Naive thymus-derived CD8-positive, alpha-beta T cell (primary cell): Measurements from ENCODE around the gene STAT3. TPM values are rescaled to one million over a fixed set of nuclear protein-coding genes. Genes with fewer than 3 reads are reported as not detected.
A peak's percentile ranks its signal among the peaks of the same experiment; 100 is the strongest.
"Not testable (repeated sequence)": the region's sequence is repeated elsewhere in the genome, so short reads cannot be mapped to it uniquely, and the experiment has no call there.

Experiments
- ATAC-seq, 2 donors: fragments of 150-1000 bp; cut with Tn5 transposase in 1 of 2; sonication (Bioruptor Pico), chemical (Tn5 transposase) in 1 of 2; 1 replicate in 1 of 2; 2 replicates in 1 of 2; pipeline ENCODE4 v1.10.0; 2021; ENCODE audit warnings: mild to moderate bottlenecking in 2 of 2, moderate library complexity in 2 of 2
- POLR2A ChIA-PET: fragments of 350-600 bp; sonication (Branson Sonifier 250); formaldehyde crosslinking; loops from one replicate; lab custom pipeline; 2021; ENCODE audit warnings: antibody characterized with exemption; lab: Charles Lee
- DNase-seq, 10 donors: peaks; one replicate each; pipeline versions ENCODE4 v3.0.0 to v3.0.0-alpha.2; 2020 to 2022
- H3K27ac Mint-ChIP-seq, 10 donors: one replicate each; pipeline ENCODE4 v1.8.0; 2020 to 2022; ENCODE audit warnings: mild to moderate bottlenecking in 10 of 10, mixed read lengths in 10 of 10, moderate library complexity in 4 of 10, inconsistent platforms in 1 of 10
- H3K27me3 Mint-ChIP-seq, 5 donors: one replicate each; pipeline ENCODE4 v1.8.0; 2021 to 2022; ENCODE audit warnings: mixed read lengths in 5 of 5
- H3K36me3 Mint-ChIP-seq, 3 donors: one replicate each; pipeline ENCODE4 v1.8.0; 2020 to 2022; ENCODE audit warnings: mixed read lengths in 3 of 3, mild to moderate bottlenecking in 2 of 3, inconsistent platforms in 1 of 3
- H3K4me1 Mint-ChIP-seq, 4 donors: one replicate each; pipeline ENCODE4 v1.8.0; 2021 to 2022; ENCODE audit warnings: mixed read lengths in 4 of 4
- H3K4me3 Mint-ChIP-seq, 10 donors: one replicate each; pipeline ENCODE4 v1.8.0; 2020 to 2022; ENCODE audit warnings: mild to moderate bottlenecking in 10 of 10, mixed read lengths in 10 of 10, moderate library complexity in 6 of 10, inconsistent platforms in 1 of 10
- H3K9me3 Mint-ChIP-seq, 9 donors: one replicate each; pipeline ENCODE4 v1.8.0; 2020 to 2022; ENCODE audit warnings: mixed read lengths in 9 of 9, mild to moderate bottlenecking in 3 of 9, inconsistent platforms in 1 of 9, moderate library complexity in 1 of 9
- polyA plus RNA-seq, 3 donors: library from polyadenylated mRNA; unstranded; fragments of 300-500 nt; fragmentation: Illumina TruSeq; gene quantifications; one replicate each; pipeline ENCODE4 v1.2.3, GENCODE V29; 2021
- total RNA-seq, 8 experiments: library from RNA in 2 of 8; stranded (reverse) in 2 of 8; gene quantifications; one replicate each; pipeline ENCODE4 v1.2.3 and lab custom pipeline; 2021 to 2026

The STAT3 gene
- total and polyA plus RNA-seq, 5 experiments from 2014 or later, result 129 to 154 (median 135) TPM

GRCh38 chr17:42361781-42362186 is 26.5 kb downstream of the STAT3 start:
- Mint-ChIP-seq H3K27ac (peak overlapping the region in 9 of 10 donors; percentile 30 to 83 (median 49)), H3K4me1 (peaks cover 37 to 77% (median 69%) of the 10 kb centered on the region in 4 donors), H3K27me3 (no peaks in the 10 kb centered on the region), H3K36me3 (peaks cover 0 to 26% (median 10%) of the 10 kb centered on the region in 3 donors), H3K4me3 (peak overlapping the region in 7 of 10 donors; percentile 18 to 62 (median 34)), H3K9me3 (no peaks in the 10 kb centered on the region)
- POLR2A ChIA-PET, result interaction anchor here (0.7 kb wide), 1 partner anchor 29 kb away, joined by 4 read pairs; no protein-coding TSS in a partner anchor
- peak; percentile 74 to 78 for ATAC-seq
- DNase-seq, result peak in 1 of 10 donors; percentile 13

- peaks cover 0 to 29% (median 10%) of the 10 kb centered on the region in 3 donors for H3K36me3 Mint-ChIP-seq
- H3K4me3 Mint-ChIP-seq, POLR2A ChIA-PET, DNase-seq, H3K9me3 Mint-ChIP-seq, ATAC-seq, H3K27me3 Mint-ChIP-seq: not testable (repeated sequence)
- H3K27ac Mint-ChIP-seq, result peak overlapping the region in 1 of 10 donors; percentile 58
- peaks cover 35 to 75% (median 65%) of the 10 kb centered on the region in 4 donors for H3K4me1 Mint-ChIP-seq
These were observed 27.9 kb downstream of the STAT3 start for GRCh38 chr17:42360388-42360787.

GRCh38 chr17:42359133-42359532 is 29.1 kb downstream of the STAT3 start:
- Mint-ChIP-seq H3K4me1 (peaks cover 31 to 71% (median 59%) of the 10 kb centered on the region in 4 donors), H3K4me3 (peak overlapping the region in 1 of 10 donors; percentile 4), H3K36me3 (peaks cover 0 to 23% (median 5%) of the 10 kb centered on the region in 3 donors), H3K27ac (peak overlapping the region in 3 of 10 donors; percentile 26 to 72 (median 59)), H3K27me3 (no peaks in the 10 kb centered on the region), H3K9me3 (no peaks in the 10 kb centered on the region)
- DNase-seq (no peak), ATAC-seq (no peak)
- POLR2A ChIA-PET, result interaction anchor here (0.9 kb wide), 1 partner anchor 25 kb away, joined by 8 read pairs; no protein-coding TSS in a partner anchor

- Mint-ChIP-seq H3K27ac (peak overlapping the region in 5 of 10 donors; percentile 11 to 80 (median 59)), H3K4me1 (peaks cover 27 to 69% (median 57%) of the 10 kb centered on the region in 4 donors), H3K4me3 (peak overlapping the region in 1 of 10 donors; percentile 1), H3K27me3 (no peaks in the 10 kb centered on the region), H3K9me3 (no peaks in the 10 kb centered on the region), H3K36me3 (peaks cover 0 to 24% (median 5%) of the 10 kb centered on the region in 3 donors)
- POLR2A ChIA-PET, result no interaction called here
- no peak for ATAC-seq
- DNase-seq, result no peak
These were observed 29.8 kb downstream of the STAT3 start for GRCh38 chr17:42358434-42358833.

GRCh38 chr17:42354956-42355843 is 33.0 kb downstream of the STAT3 start:
- H3K4me1 Mint-ChIP-seq, result peaks cover 16 to 57% (median 37%) of the 10 kb centered on the region in 4 donors
- H3K9me3 Mint-ChIP-seq, result no peaks in the 10 kb centered on the region
- ATAC-seq (no peak), DNase-seq (no peak)
- H3K27ac Mint-ChIP-seq, result peak overlapping the region in 4 of 10 donors; percentile 7 to 21 (median 13)
- H3K4me3 Mint-ChIP-seq, result peak overlapping the region in 2 of 10 donors; percentile 10 to 51
- POLR2A ChIA-PET, result no interaction called here
- H3K27me3 Mint-ChIP-seq, result no peaks in the 10 kb centered on the region
- peaks cover 0 to 20% (median 0%) of the 10 kb centered on the region in 3 donors for H3K36me3 Mint-ChIP-seq

- Mint-ChIP-seq H3K9me3 (no peaks in the 10 kb centered on the region), H3K36me3 (peaks cover 0 to 58% (median 17%) of the 10 kb centered on the region in 3 donors), H3K4me3 (no peak overlapping the region), H3K27ac (peak overlapping the region in 6 of 10 donors; percentile 9 to 86 (median 44)), H3K27me3 (no peaks in the 10 kb centered on the region), H3K4me1 (peaks cover 16 to 44% (median 21%) of the 10 kb centered on the region in 4 donors)
- POLR2A ChIA-PET, result no interaction called here
- DNase-seq, result no peak
- no peak for ATAC-seq
These were observed 40.1 kb downstream of the STAT3 start for GRCh38 chr17:42348104-42348503.

- peaks cover 0 to 63% (median 17%) of the 10 kb centered on the region in 3 donors for H3K36me3 Mint-ChIP-seq
- H3K27ac Mint-ChIP-seq, result peak overlapping the region in 5 of 10 donors; percentile 36 to 86 (median 63)
- H3K9me3 Mint-ChIP-seq, result no peaks in the 10 kb centered on the region
- peaks cover 15 to 41% (median 23%) of the 10 kb centered on the region in 4 donors for H3K4me1 Mint-ChIP-seq
- no peak for DNase-seq
- no peak overlapping the region for H3K4me3 Mint-ChIP-seq
- no peak for ATAC-seq
- POLR2A ChIA-PET, result no interaction called here
- no peaks in the 10 kb centered on the region for H3K27me3 Mint-ChIP-seq
These were observed 40.6 kb downstream of the STAT3 start for GRCh38 chr17:42347606-42348005.

- Mint-ChIP-seq H3K4me3 (no peak overlapping the region), H3K36me3 (peaks cover 0 to 67% (median 17%) of the 10 kb centered on the region in 3 donors), H3K27ac (peak overlapping the region in 5 of 10 donors; percentile 36 to 69 (median 63)), H3K9me3 (no peaks in the 10 kb centered on the region), H3K4me1 (peaks cover 14 to 40% (median 24%) of the 10 kb centered on the region in 4 donors), H3K27me3 (no peaks in the 10 kb centered on the region)
- ATAC-seq (no peak), DNase-seq (no peak)
- POLR2A ChIA-PET, result no interaction called here
These were observed 41.0 kb downstream of the STAT3 start for GRCh38 chr17:42347198-42347597.

GRCh38 chr17:42346481-42346880 is 41.8 kb downstream of the STAT3 start:
- Mint-ChIP-seq H3K9me3 (no peaks in the 10 kb centered on the region), H3K27me3 (no peaks in the 10 kb centered on the region), H3K27ac (peak overlapping the region in 3 of 10 donors; percentile 29 to 56 (median 38)), H3K4me3 (no peak overlapping the region), H3K4me1 (peaks cover 14 to 40% (median 25%) of the 10 kb centered on the region in 4 donors), H3K36me3 (peaks cover 0 to 73% (median 17%) of the 10 kb centered on the region in 3 donors)
- POLR2A ChIA-PET, result interaction anchor here (0.5 kb wide), 1 partner anchor 82 kb away, joined by 3 read pairs; no protein-coding TSS in a partner anchor
- ATAC-seq, result no peak
- DNase-seq, result no peak

GRCh38 chr17:42345396-42346073 is 42.7 kb downstream of the STAT3 start:
- POLR2A ChIA-PET, result no interaction called here
- Mint-ChIP-seq H3K4me1 (peaks cover 19 to 44% (median 33%) of the 10 kb centered on the region in 4 donors), H3K27me3 (no peaks in the 10 kb centered on the region), H3K4me3 (no peak overlapping the region), H3K36me3 (peaks cover 0 to 79% (median 19%) of the 10 kb centered on the region in 3 donors), H3K9me3 (no peaks in the 10 kb centered on the region), H3K27ac (peak overlapping the region in 4 of 10 donors; percentile 11 to 40 (median 31))
- DNase-seq, result no peak
- ATAC-seq, result no peak

- H3K4me1 Mint-ChIP-seq, result peaks cover 14 to 38% (median 33%) of the 10 kb centered on the region in 4 donors
- no peaks in the 10 kb centered on the region for H3K27me3 Mint-ChIP-seq
- peak overlapping the region; percentile 17 to 84 (median 58) for H3K27ac Mint-ChIP-seq
- H3K4me3 Mint-ChIP-seq, result peak overlapping the region in 1 of 10 donors; percentile 7
- peaks cover 0 to 84% (median 19%) of the 10 kb centered on the region in 3 donors for H3K36me3 Mint-ChIP-seq
- DNase-seq (no peak), ATAC-seq (no peak)
- H3K9me3 Mint-ChIP-seq, result no peaks in the 10 kb centered on the region
- POLR2A ChIA-PET, result interaction anchor here (0.7 to 0.8 kb wide), 2 partner anchors 11 to 47 kb away, joined by 4 read pairs; no protein-coding TSS in a partner anchor
These were observed 45.8 kb downstream of the STAT3 start for GRCh38 chr17:42342242-42343008.
